Memory B cell (primary cell): ENCODE data around the gene ABHD16A.

ENCODE experiments used
- ATAC-seq: fragments of 150-1000 bp; cut with Tn5 transposase; 2 replicates; pipeline ENCODE4 v1.10.0; 2021; ENCODE audit warnings: low read depth, mild to moderate bottlenecking, moderate library complexity
- DNase-seq, 2 donors: peaks; one replicate each; pipeline ENCODE4 v3.0.0; 2022; ENCODE audit warnings: low spot score in 2 of 2
- H3K27ac Mint-ChIP-seq: one replicate; pipeline ENCODE4 v1.8.0; 2022; ENCODE audit warnings: mild to moderate bottlenecking, moderate library complexity, mixed read lengths
- H3K27me3 Mint-ChIP-seq: one replicate; pipeline ENCODE4 v1.8.0; 2022; ENCODE audit warnings: mixed read lengths
- H3K36me3 Mint-ChIP-seq: one replicate; pipeline ENCODE4 v1.8.0; 2022; ENCODE audit warnings: mild to moderate bottlenecking, mixed read lengths
- H3K4me1 Mint-ChIP-seq: one replicate; pipeline ENCODE4 v1.8.0; 2022; ENCODE audit warnings: mixed read lengths
- H3K4me3 Mint-ChIP-seq: one replicate; pipeline ENCODE4 v1.8.0; 2022; ENCODE audit warnings: mild to moderate bottlenecking, moderate library complexity, mixed read lengths
- H3K9me3 Mint-ChIP-seq: one replicate; pipeline ENCODE4 v1.8.0; 2022; ENCODE audit warnings: mixed read lengths

The ABHD16A gene

GRCh38 chr6:31725502-31726350 lies 22.6 kb upstream of the ABHD16A start:
- H3K27ac Mint-ChIP-seq = peak overlapping the region; percentile 35
- peaks cover 21% of the 10 kb centered on the region for H3K36me3 Mint-ChIP-seq
- DNase-seq (no peak), ATAC-seq (no peak)
- no peak overlapping the region for H3K4me3 Mint-ChIP-seq
- no peaks in the 10 kb centered on the region for H3K27me3 Mint-ChIP-seq
- no peaks in the 10 kb centered on the region for H3K9me3 Mint-ChIP-seq
- peaks cover 42% of the 10 kb centered on the region for H3K4me1 Mint-ChIP-seq

DNA sequence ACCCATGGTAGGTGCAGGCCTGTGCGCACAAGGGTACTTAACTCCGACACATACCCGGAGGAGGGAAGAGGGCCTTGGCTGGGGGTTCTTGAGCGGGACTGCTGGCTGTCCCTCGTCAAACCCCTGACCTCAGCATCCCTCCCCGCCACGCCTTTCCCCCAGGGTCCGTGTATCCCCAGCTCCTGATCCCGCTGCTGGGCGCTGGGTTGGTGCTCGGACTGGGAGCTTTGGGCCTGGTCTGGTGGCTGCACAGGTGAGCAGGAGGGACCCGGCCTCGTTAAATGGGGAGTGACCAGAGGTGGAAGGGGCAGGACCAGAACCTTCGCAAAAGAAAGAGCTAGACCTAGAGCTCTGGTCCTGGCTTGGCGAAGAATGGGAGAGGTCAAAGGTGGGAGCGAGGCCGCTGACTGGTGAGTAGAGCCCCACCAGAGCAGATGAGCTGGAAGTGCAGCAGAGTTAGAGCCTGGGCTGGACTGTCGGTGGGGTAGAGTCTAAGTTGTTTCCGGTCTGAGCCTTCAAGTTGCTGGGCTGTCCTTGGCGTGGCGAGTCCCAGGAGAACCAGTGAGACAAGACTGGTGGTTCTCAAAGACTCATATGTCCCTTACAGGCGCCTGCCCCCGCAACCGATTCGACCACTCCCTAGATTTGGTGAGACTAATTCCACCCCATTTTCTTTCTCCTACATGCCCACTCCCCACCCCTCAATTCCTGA lies 21.0 kb upstream of the ABHD16A start:
- H3K4me1 Mint-ChIP-seq = peaks cover 35% of the 10 kb centered on the region
- H3K27ac Mint-ChIP-seq = no peak overlapping the region
- H3K36me3 Mint-ChIP-seq = peaks cover 21% of the 10 kb centered on the region
- no peaks in the 10 kb centered on the region for H3K27me3 Mint-ChIP-seq
- ATAC-seq (no peak), DNase-seq (no peak)
- H3K4me3 Mint-ChIP-seq = no peak overlapping the region
- no peaks in the 10 kb centered on the region for H3K9me3 Mint-ChIP-seq

- Mint-ChIP-seq H3K4me3 (peak within 1 kb of the TSS; percentile 8), H3K4me1 (peaks cover 30% of the 10 kb centered on the region), H3K36me3 (peaks cover 21% of the 10 kb centered on the region), H3K27me3 (no peaks in the 10 kb centered on the region), H3K9me3 (no peaks in the 10 kb centered on the region), H3K27ac (no peak within 1 kb of the TSS)
- no peak for ATAC-seq
- DNase-seq = no peak
Measured at GRCh38 chr6:31723245-31723979, 20.3 kb upstream of the ABHD16A start, which contains the start of gene MPIG6B. Gene MPIG6B (plus strand): TSS chr6:31723373. CDS start chr6:31723384, 11 bp downstream.

DNA sequence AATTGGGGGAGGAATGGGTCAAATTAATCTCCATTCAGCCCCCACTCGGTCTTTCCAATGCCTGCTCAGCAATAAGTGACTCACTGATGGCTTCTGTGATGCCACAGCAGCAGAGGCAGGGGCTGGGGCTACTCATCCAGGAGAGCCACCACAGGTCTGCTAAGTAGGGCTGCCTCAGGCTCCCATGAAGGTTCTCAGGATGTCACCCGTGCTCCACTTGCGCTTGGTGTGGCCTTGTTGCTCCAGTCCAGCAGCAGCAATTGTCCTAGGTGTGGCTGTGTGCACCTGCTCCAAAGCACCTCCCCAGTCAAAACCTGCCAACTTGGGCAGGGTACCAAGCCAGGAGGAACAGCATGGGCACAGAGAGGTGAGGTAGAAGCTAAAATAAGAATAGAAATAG lies 19.0 kb upstream of the ABHD16A start:
- Mint-ChIP-seq H3K27ac (no peak overlapping the region), H3K4me1 (peaks cover 22% of the 10 kb centered on the region), H3K4me3 (no peak overlapping the region), H3K9me3 (no peaks in the 10 kb centered on the region), H3K36me3 (peaks cover 16% of the 10 kb centered on the region), H3K27me3 (no peaks in the 10 kb centered on the region)
- ATAC-seq (no peak), DNase-seq (no peak)

DNA sequence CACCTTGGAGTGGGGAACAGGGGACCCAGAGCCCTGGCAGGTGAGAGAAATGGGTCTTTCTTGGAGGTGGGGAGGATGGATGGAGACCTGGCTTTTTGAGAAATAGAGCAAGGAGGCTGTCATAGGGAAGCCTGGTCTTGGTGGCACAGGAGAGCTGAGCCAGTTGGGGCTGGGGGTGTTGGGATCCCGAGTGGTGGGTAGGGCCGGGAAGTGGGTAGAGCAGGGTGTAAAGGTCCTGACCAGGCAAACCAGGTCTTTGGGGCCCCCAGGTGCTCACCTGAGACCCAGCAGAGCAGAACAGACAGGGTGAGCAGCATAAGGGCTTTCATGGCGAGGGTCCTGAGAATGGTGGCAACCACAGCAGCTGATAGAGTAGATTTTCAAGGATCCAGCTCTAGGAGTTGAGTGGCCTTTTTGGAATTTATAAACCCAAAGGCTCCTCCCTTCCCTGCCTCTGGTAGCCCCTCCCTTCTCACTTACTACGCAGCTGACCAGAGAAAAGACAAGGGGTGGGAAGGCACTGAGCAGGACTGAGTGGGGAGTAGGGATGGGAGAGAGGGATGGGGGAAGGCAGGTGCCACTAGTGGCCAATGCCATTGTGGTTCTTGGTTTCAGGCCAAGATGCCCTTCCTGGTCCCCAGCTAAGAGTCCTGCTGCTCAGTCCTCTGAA lies 18.4 kb upstream of the ABHD16A start, which contains the start of gene LY6G6C:
LY6G6C (minus strand) TSS at position 396 of the 670 bp plus-strand sequence; CDS start at position 329, 67 bp downstream.
- DNase-seq (no peak), ATAC-seq (no peak)
- Mint-ChIP-seq H3K4me3 (no peak within 1 kb of the TSS), H3K4me1 (peaks cover 16% of the 10 kb centered on the region), H3K27ac (peak within 1 kb of the TSS; percentile 4), H3K27me3 (no peaks in the 10 kb centered on the region), H3K9me3 (no peaks in the 10 kb centered on the region), H3K36me3 (peaks cover 9% of the 10 kb centered on the region)

GRCh38 chr6:31720196-31720770 lies 17.2 kb upstream of the ABHD16A start:
- H3K9me3 Mint-ChIP-seq = no peaks in the 10 kb centered on the region
- DNase-seq (no peak), ATAC-seq (no peak)
- H3K36me3 Mint-ChIP-seq = no peaks in the 10 kb centered on the region
- no peak overlapping the region for H3K4me3 Mint-ChIP-seq
- H3K4me1 Mint-ChIP-seq = peaks cover 5% of the 10 kb centered on the region
- no peaks in the 10 kb centered on the region for H3K27me3 Mint-ChIP-seq
- no peak overlapping the region for H3K27ac Mint-ChIP-seq

DNA sequence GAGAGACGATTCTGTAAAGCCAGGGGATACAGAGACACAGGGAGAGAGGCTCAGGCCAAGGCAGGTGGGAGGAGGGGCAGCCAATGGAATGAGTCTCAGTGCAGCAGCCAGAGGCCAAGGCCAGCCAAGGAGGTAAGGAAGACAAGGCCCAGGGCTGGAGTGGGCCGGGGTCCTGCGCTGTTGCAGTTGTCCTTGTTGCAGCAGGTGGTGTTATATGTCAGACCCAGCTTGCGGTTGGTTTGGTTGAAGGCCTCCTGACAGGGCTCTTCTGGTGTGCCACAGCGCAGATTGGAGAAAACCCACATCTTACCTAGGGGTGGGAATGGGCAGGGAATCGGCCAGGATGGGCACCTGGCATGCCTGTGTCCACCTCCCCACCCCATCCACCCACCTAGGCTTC lies 15.9 kb upstream of the ABHD16A start:
- ATAC-seq (no peak), DNase-seq (no peak)
- no peak overlapping the region for H3K4me3 Mint-ChIP-seq
- H3K9me3 Mint-ChIP-seq = no peaks in the 10 kb centered on the region
- no peaks in the 10 kb centered on the region for H3K36me3 Mint-ChIP-seq
- H3K27ac Mint-ChIP-seq = no peak overlapping the region
- H3K27me3 Mint-ChIP-seq = no peaks in the 10 kb centered on the region
- peaks cover 5% of the 10 kb centered on the region for H3K4me1 Mint-ChIP-seq

DNA sequence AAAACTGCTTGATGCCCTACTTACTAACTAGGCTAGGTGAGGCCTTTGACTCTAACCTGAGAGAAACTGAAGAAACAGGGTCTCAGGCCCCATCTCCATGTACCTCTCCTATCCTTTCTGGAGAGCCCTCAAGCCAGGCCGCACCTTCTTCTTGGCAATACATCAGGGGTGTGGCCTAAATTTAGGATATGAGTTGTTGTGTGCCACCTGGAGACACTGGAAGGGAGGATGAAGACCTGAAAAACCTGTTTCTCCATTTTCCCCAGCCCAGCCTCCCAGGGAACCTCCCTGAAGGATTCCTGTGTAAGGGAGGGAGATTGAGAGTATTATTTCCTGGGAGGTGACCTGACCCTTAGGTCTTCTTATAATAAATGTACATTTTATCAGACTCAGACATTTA lies 15.1 kb upstream of the ABHD16A start:
- ATAC-seq = no peak
- H3K4me1 Mint-ChIP-seq = peaks cover 2% of the 10 kb centered on the region
- H3K4me3 Mint-ChIP-seq = no peak overlapping the region
- no peaks in the 10 kb centered on the region for H3K9me3 Mint-ChIP-seq
- no peaks in the 10 kb centered on the region for H3K36me3 Mint-ChIP-seq
- H3K27ac Mint-ChIP-seq = no peak overlapping the region
- no peak for DNase-seq
- no peaks in the 10 kb centered on the region for H3K27me3 Mint-ChIP-seq

DNA sequence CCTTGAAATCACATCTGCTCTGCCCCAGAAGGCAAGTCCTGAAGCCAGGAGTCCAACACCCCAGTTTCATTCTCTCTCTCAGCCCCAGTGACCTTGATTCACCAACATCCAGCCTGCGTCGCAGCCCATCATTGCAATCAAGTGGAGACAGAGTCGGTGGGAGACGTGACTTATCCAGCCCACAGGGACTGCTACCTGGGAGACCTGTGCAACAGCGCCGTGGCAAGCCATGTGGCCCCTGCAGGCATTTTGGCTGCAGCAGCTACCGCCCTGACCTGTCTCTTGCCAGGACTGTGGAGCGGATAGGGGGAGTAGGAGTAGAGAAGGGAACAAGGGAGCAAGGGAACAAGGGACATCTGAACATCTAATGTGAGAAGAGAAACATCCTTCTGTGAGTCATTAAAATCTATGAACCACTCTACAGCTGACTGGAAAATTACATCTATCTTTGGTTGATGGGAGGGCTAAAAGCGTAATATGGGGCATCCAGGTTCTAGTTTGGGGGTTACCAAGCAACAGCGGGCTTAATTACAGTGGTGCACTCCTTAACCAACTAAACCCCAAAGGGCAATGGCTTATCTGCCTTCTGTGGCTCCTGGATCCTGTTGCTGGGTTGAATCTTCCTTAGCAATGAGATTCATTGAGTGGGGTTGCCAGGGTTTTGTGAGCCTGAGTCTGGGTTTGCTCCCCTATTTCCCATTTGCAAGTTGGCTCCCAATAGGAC lies 14.5 kb upstream of the ABHD16A start:
- Mint-ChIP-seq H3K36me3 (no peaks in the 10 kb centered on the region), H3K9me3 (no peaks in the 10 kb centered on the region), H3K27ac (no peak overlapping the region), H3K27me3 (no peaks in the 10 kb centered on the region), H3K4me3 (no peak overlapping the region), H3K4me1 (no peaks in the 10 kb centered on the region)
- DNase-seq (no peak), ATAC-seq (no peak)

DNA sequence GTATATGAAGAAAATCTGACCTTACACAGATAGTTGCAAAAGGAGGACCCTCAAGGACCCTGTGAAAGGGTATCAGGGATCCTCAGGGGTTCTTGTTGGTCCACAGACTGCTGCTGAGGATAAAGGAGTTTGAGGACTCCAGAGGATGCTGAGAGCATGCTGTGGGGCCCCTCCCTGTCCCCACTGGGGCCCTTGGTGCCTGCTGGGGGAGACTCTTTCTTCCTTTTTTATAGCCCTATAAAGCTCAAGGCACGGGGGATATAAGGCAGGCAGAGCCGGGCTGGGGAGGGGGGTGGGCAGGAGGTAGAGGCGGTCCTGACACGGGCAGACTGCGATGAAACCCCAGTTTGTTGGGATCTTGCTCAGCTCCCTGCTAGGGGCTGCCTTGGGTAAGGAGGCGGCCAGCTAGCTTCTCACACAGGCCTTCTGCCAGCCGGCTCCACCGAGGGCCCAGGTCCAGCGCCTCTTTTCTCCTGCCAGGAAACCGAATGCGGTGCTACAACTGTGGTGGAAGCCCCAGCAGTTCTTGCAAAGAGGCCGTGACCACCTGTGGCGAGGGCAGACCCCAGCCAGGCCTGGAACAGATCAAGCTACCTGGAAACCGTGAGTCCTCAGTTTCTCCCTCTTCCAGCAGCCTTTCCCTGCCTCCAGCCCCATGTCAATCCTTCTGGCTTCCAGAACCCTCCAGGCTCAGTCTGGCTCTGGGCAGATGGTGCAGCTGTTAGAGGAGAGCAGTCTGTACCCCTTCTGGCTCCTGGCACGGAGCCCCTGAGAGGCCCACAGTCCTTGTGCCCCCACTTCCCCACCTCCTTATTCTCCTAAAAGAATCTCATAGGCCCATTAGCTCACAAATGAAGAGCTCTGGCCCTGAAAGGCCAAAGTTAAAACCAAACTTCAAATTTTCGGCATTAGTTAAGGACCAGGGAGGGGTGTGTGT lies 12.2 kb upstream of the ABHD16A start, which contains the start of gene LY6G6D:
LY6G6D (plus strand) TSS at position 327 of the 937 bp plus-strand sequence; CDS start at position 335, 8 bp downstream.
- Mint-ChIP-seq H3K4me1 (peaks cover 12% of the 10 kb centered on the region), H3K36me3 (no peaks in the 10 kb centered on the region), H3K9me3 (no peaks in the 10 kb centered on the region)

DNA sequence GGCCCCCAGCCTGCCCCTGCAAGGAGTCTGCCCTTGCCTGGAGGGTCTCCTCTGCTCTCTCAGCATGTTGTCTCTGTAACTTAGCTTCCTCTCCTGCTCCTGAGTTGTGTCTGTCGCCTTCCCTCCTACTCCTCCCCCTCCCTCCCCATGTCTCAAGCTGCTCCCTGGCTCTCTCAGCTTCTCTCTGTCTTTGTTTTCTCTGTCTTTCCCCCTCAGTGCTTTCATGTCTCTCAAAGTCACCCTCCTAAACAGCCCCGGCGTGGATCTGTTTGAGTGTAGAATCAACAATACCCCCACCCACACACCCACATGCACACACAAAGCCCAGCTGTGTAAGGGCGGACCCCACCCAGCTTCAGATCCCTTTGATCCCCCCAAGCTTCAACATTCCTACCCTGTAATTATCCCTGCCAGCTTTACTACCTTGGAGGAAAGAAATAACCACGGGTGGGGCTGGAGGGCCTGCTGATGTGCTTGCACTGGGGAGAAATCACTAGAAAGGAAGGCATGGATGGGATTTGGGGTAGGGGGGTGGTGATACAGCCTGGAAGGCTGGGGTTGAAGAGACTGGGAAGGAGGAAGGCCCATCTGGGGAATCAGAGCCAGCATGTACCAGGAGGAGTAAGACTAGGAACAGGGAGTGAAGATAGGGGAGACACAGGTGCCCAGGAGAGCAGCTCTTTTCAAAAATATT lies 11.0 kb upstream of the ABHD16A start:
- Mint-ChIP-seq H3K4me3 (no peak overlapping the region), H3K27me3 (no peaks in the 10 kb centered on the region), H3K9me3 (no peaks in the 10 kb centered on the region), H3K4me1 (peaks cover 12% of the 10 kb centered on the region), H3K27ac (no peak overlapping the region), H3K36me3 (no peaks in the 10 kb centered on the region)
- DNase-seq (no peak), ATAC-seq (no peak)

More for the DNA sequence above, 12.2 kb upstream of the ABHD16A start, which contains the start of gene LY6G6D:
- H3K27ac Mint-ChIP-seq = no peak within 1 kb of the TSS
- no peak within 1 kb of the TSS for H3K4me3 Mint-ChIP-seq
- ATAC-seq (no peak), DNase-seq (no peak)
- H3K27me3 Mint-ChIP-seq = no peaks in the 10 kb centered on the region
